ENCODE results near the gene NRG3.
"Not testable (repeated sequence)": the region's sequence is repeated elsewhere in the genome, so short reads cannot be mapped to it uniquely, and the experiment has no call there.

Gene NRG3

DNA sequence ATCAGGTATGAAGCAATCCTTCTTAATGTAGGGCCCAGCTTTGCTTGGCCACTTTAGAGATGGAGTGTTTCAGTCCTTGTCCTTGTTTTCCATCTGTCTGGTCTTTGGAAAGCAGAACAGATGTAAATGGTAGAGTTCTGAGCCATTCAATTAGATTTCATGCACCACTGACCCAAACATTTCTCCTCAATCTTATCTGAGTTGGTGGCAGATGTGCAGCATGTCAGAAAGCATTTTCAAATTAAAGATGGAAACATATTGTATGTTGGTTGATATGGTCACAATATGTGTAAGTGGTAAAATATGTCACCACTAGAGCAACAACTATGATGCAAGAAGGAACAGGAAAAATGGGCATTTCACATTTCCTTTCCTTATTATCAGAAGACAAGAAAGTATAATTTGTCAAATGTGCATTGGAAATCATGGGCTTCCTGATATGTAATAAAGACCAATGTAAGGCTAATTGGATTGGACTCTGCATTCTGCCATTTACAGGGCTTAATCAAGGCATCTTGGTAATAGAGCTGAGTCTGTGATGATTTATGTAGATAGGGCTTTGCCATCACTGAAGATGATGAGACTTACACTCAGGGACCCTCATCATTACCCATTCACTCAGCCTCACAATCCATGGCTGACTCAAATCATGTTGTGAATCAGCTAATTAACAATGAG is 750.7 kb downstream of the NRG3 start:
- no peak for DNase-seq

DNA sequence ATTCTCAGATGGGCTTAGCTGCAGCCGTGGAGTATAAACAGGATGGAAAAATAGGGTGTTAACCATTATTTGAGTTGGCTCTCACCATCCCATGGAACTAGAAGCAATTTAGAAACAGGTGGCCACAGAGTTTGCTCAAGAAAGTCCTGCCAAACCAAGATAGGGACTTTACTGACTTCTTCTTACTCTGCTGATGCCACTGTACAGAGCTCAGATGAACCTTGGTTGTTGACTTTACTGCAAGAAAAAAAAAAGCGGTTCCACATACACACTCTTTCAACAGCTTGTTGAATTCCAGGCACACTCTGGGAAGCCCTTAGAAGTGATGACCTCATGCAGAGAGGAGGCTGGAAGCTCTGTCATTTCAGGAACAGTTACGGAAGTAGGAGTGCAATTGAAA is 753.4 kb downstream of the NRG3 start:
- no peak for DNase-seq

DNA sequence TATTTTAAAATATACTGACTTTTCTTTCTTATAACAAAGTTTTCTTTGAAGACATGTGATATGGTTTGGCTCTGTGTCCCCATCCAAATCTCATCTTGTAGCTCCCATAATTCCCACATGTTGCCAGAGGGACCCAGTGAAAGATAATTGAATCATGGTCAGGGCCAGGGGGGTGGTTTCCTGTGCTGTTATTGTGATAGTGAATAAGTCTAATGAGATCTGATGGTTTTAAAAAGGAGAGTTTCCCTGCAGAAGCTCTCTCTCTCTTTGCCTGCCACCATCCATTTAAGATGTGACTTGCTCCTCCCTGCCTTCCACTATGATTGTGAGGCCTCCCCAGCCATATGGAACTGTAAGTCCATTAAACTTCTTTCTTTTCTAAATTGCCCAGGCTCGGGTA is 768.1 kb downstream of the NRG3 start:
- DNase-seq, result no peak

DNA sequence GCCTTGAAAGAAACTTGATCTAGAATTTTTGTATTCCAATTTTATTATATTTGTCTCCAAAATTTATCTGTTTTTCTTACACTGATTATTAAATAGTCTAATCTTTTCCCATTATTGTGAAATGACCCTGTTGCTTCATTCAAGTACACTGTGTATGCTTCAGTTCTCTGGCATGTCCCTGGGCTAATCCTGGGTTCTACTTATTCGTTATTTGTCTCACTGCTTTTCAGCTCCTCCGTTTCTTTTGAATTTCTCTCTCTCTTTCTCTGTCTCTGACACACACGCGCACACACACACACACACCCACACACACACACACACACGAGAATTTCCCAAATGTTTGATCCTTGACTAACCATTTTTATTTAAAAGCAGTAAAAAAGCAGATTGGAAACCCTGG is 768.6 kb downstream of the NRG3 start:
- no peak for DNase-seq

DNA sequence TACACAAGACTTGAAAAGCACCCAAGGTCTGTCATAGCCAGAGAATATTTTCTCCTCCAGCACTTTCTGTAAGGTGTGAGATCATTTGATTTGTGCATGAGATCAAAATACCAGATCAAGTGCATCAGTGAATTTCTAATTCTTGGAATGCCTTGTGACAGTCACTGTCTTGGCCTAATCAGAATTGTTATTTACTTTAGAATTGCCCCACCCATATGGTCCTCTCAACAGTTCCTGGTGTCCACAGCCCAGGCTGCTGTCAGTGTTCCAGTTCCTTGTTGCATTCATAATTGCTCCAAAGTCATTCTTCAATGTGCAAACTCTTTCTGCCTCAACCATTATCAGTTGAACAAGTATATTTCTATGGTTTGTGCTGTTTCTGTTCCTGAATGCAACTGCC is 770.2 kb downstream of the NRG3 start:
- DNase-seq, result no peak

DNA sequence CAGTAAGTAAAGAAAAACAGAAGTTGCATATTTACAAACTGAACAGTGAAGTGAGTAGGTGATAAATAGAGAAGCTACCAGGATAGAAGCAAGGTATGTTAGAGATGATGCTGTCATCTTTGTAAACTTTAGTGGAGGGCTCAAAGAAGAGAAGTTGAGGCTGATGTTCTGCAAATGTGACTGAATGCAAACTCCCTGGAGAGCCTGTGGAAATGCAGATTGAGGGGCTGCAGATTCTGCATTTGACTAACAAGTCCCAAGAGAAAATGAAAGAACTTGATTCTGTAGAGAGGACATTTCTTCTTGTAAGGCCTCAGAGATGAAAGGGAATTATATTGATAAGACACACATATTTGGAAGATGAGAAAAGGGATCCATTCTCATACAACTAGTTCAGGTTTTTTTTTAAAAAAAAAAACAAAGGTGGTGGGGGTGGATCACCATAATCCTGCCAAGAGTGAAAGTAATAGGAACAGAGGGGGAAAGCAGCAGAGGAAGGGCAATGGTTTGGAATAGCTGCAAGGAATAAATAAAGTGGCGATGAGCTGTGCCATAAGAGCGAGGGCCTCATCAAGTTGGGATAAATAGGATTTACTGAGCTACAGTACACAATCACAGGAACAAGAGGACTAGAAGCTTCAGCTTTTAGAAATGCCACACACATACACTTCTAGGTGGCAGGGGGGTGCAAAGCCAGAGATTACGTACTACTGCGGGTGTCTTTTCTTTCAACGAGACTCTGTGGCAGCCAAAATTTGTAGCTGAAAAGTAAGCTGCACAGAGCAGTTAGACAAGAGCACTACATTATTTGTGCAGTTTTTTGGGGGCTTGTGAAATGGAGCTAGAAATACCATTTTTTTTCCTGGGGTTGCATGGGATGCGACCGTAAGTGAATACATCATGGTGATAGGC is 778.5 kb downstream of the NRG3 start:
- no peak for DNase-seq

DNA sequence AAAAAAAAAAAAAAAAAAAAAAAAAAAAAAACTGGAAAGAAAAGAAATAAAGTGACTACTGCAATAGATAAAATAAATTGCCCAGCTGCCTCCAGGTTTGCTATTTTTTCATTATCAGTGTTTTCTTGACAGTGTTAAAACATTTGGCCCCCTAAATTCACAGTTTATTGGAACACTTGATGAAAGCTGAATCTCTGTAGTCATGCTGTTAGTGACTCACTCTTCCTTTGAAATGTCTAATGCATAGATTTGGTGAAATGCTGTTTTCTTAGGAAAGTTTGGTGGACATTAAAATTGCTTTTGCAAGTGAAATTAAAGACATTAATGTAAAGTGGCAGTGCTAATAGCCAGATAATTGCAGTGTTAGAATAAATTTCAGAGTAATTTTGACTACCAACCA is 785.2 kb downstream of the NRG3 start:
- DNase-seq, result no peak

DNA sequence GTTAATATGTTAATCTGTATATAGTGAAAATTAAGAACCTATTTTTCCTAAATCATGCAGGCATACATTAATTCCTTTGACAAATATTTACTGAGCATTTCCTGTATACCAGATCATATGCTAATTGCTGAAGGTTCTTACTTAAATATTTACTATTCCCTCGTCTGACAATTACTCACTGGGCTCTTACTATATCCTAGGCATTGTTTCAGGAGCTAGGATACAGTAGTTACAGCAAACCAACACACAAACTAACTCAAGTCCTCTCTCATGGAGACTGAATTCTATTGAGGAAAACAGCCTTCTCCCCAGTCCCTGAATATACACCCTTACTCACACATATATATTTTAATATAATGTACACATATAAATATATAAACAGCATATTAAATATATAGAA is 786.0 kb downstream of the NRG3 start:
- no peak for DNase-seq

DNA sequence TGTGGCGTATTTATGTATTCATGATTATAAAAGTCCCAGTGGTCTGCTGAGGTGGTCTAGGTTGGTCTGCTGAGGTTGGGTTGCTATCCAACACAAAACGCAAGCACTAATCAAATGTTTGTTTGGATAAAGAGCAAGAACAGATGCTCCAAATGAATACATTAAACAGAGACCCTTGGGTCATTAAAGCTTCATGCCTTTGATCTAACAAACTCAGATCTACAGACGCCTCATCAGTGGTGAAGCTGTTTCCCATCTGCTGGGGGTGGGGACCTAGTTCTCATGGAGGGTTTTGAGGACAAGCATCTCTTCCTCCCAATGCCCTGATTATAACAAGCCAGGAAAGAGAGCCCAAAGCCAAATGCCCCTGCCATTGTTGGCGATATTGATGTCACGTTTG is 786.7 kb downstream of the NRG3 start:
- DNase-seq, result no peak

DNA sequence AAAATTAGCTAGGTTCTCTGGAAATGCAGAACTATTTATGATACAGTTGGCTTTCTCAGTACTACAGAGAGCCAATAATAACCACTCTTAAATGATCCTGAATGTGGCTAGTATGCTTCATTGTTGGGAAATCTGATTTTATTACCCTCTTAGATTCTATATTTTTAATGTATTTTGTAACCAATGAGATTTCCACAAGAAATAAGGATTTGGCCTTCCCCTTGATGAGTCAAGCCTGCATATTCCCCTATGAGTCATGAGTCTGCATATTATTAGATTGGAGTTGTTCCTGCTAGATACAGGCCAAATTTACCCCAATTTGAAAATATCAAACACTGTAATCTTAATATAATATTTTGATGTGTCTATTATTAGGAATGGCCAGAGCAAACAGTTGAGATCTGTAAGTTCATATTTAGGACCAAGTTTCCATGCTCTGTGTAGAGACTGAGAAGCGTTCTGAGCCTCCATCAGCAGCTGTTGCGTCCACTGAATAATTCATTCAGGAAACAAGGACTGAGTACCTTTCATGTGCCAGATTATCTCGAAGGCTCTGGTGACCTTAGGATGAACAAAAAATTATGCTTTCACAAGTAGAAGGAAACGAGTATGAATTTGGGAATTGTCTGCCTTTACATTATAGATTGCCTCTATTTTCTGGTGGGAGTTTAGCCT is 793.4 kb downstream of the NRG3 start:
- no peak for DNase-seq

DNA sequence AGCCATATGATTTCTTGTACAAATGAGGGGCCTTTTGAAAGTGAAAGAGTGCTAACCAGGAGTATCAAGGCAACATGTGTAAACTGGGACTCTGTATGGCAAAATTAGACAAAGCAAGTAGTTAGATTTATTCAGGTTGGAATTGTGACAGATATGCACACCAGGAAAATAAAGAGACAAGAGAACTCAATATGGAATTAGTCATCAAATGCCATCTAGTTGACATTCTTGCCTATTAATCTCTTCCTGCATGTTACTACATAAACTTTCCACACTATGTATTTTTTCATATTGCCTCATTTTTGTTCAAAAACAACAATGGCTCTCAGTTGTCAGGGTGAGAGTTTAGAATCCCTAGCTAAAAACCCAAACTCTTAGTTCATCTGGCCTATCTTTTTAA is 799.0 kb downstream of the NRG3 start:
- no peak for DNase-seq

DNA sequence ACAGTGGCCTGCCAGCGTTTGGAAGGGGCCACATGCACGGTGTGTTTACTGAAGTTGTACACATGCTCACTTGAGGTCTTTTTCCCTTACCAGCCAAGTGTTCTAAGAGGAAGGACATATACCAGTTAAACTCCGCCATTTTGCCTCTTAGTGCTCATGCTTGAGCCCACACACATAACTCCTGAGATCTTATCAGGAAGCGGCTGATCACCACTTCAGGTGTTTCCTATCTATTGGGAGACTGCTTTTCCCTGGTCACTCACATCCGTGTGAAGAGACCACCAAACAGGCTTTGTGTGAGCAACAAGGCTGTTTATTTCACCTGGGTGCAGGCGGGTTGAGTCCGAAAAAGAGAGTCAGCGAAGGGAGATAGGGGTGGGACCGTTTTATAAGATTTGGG is 802.9 kb downstream of the NRG3 start:
- DNase-seq, result not testable (repeated sequence)

DNA sequence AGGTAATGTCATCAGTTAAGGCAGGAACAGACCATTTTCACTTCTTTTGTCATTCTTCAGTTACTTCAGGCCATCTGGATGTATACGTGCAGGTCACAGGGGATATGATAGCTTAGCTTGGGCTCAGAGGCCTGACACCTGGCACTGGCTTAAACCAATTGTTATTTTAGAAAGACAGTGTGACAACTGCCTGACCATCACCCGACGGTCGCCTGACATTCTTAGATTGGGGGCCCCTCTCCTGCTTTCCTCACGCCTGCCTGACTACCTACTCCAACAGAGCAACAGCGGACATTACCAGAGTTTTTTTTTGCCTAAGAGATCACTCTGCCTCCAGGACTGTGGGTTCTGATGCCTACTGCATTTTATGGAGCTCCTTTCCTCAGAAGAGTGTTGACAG is 803.5 kb downstream of the NRG3 start:
- not testable (repeated sequence) for DNase-seq

DNA sequence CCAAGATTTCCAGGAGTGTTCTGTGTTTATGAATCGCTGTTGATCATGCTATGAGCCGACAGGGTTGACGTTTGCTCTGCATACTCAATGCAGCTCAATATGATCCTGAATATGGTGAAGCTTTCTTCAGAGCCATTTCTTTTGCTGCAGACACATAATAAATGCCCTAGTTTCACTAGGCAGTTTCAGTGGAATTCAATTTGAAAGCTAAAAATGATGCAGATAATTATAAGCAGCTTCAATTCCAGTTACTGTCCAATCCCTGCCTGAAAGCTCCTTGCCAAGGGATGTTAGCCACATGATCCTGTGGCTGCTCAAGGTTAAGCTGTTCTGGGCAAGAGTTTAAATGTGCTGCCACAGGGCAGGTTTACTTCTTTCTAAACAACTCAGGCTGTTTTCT is 805.6 kb downstream of the NRG3 start:
- no peak for DNase-seq

DNA sequence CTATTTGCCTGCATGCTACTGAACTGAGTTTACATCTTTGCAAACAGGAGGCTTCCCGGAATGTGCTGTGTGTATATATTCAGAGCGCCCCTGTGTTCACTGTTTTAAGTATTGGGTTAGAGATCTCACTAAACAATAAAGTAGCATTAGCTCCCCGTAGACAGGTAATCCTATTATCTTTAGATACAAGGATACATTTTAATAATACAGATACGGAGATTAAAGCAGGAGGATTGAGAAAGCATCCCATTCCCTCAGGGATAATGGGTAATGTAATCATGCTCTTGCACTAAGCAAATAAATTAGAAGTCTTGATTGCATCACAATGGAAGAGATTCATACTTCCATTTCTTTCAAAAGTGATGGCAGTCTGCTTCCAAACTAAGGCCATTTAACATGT is 809.0 kb downstream of the NRG3 start:
- no peak for DNase-seq

DNA sequence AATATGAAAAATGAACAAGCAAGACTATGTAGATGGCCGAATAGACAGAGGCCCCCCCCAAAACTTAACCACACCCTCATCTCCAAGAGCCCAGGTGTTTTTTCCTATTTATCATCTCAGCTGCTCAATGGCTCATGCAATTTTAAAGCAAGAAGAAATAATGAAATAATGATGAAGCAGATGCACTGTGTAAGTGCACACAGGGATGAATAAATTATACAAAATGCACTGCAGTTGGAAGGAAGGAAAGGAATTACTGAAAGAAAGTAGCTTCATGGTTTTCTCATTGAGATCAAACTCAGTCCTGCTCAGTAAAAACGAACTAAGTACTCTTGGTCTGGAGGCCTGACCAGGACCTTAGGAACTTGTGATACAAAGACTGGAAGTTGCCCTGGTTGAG is 810.1 kb downstream of the NRG3 start:
- no peak for DNase-seq

DNA sequence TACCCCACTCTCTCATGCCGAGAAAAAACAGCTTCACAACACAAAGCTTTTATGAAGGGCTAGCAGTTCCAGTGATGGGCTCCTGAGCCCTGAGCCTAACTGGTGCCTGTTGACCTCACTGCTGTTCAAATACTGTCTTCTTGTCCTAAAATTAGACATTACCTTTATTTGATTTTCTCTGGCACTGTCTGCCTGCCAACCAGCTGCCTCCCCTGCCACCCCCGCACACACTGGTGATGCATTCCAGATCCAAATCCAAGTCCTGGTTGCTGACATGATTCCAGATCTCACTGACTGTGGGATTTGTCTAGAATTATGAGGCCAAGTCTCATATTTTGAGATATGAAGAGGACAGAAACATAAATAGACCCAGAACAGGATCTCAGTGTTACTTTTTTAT is 816.2 kb downstream of the NRG3 start:
- DNase-seq, result no peak

DNA sequence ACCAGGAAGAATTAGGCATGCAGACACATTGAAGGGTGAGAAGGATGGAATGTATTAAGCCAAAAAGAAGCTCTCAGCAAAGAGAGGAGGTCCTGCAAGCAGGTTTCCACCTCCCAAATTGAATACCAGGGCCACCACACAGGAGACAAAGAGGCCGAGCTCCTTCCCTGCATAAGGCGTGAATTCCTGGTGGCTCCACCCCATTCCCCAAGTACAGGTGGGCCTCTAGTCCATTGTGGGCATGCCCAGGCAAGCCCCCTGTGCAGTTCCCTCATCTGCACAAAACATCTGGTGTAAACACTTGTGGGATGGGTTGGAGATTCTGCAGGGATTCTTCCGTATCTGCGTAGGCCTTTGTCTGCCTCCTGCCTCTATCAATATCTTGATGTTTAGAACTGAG is 817.5 kb downstream of the NRG3 start:
- no peak for DNase-seq

DNA sequence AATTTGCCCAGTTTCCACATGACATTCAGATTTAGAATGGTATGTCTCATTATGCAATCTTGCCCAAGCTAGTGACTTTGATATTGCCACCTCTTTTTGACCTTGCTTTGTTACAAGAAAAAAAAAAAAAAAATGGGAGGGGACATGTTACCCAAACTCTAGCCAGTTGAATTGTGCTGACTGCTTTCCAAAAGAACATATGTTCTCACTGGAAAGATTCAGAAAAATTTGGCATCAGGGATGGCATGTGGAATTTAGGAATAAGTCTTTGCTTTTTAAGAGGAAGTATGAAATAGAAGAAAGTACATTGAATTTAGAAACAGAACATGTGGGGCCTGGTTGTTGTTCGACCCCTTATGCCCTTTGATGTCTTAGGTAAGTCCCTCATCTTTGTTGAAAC is 846.8 kb downstream of the NRG3 start:
- DNase-seq, result no peak

DNA sequence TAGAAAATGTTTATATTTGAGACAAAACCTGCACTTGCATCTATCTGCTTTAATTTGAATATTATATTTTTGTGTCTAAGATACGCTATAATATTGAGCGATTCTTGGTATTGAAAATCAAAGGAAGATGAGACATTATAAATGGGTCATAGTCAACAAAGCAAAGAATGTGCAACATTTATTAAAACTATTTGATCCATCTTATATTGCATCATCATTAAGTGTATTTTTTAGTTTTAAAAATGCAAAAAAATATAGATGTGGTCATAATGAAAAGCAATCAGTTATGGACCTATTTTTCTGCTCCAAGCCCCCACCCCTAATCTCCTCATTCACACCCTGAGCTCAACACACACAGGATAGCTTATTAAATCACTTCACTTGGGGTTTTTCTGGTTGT is 847.3 kb downstream of the NRG3 start:
- no peak for DNase-seq

DNA sequence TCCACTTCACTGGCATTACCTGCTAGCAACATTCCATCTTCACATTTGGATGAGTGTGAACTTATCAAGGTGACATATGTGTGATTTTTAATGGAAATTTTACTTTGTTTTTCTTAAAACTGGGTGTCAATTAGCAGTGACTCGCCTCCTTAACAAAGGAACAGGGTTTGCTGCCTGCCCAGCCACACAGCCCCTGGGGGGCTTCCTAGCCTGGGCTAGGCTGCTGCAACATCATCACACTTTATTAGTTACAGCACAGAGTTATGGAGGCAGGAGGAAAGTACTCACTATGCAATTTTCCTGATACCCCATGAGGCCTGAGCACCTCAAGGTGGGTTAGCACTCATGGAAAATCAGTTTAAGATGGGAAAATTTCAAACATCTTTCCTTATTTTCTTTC is 861.3 kb downstream of the NRG3 start:
- DNase-seq, result no peak

DNA sequence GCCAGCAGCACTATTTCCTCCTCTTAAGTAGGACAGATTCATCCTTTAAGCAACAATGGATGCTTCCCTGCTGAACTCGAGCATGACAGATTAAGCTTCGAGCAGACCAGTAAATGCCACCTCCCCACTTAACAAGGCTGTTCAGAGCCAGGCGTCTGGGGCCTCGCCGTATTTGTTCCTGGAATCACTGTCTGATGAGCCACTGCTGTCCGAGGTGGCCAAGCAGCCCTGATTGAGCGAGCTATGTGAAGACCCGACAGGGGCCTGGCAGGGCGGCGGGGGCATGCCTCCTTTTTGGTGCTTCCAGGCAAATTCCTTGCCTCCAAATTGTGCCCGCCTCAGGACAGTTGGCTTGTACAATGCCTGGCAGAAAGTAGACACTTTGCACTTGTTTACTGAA is 862.6 kb downstream of the NRG3 start:
- no peak for DNase-seq

DNA sequence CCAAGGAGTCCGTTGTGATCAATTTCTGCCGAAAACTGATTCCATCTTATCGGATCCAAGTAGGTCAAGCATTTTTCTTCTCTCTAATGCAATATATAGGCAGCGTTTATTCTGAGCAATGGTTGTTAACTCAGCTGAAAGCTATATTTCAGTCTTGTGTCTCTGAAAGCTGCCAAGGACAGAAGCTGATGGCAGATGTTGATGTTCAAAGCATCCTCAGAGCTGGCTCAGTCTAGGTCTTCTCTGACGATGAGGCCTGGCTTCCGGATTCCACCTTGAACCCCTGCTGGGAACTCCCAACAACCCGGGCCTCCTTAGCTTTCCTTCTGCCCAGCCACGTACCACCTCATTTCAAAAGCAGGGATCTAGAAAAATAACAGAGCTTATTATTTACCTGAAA is 863.6 kb downstream of the NRG3 start:
- no peak for DNase-seq

DNA sequence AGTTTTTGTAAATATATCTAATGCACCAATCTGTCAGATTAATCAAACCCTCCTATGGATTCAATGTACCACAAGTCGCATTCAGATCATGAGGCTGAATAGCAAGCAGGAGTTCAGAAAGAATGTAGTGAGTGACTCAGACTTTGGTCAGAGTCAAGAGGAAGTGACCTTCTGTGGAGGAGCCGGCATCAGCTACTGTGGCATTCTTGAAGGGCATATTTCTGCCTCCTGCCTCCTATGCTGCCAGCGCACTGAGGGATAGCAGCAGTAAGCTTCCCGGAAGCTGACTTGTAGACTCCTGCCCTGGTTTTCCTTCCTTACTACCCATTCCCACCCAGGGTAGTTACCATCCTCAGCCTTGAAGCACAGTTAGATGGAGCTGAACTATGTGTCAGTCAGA is 867.5 kb downstream of the NRG3 start:
- no peak for DNase-seq

Data from stimulated activated CD4-positive, alpha-beta T cell treated with anti-CD3 and anti-CD28 coated beads, Interleukin-12 subunit alpha, Interleukin-12 subunit beta, amount 100 ng/mL, for 4 hours (primary cell).